ENCODE measurements around the gene CDC37. TPM values are rescaled to one million over a fixed set of nuclear protein-coding genes. Genes with fewer than 3 reads are reported as not detected.

The CDC37 gene
- total RNA-seq, 1 experiment from 2014 or later: 260 TPM

DNA sequence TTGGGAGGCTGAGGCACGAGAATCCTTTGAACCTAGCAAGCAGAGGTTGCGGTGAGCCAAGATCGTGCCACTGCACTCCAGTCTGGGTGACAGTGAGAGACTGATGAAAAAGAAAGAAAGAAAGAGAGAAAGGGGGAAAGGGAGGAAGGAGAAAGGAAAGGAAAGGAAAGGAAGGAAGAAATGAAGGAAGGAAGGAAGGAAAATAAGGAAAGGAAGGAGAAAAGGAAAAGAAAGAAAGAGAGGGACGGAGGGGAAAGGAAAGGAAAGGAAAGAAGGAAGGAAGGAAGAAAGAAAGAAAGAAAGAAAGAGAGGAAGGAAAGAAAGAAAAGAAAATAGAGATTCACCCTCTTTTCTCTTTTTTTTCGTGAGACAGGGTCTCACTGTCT, 25.6 kb upstream of the CDC37 start:
- Histone ChIP-seq H3K4me1 (ENCODE audit: control insufficient read depth in 1 of 2, insufficient read depth in 2 of 2, low read length in 2 of 2) (peaks cover 24 to 54% of the 10 kb centered on the region in 2 experiments), H2AFZ (ENCODE audit: low read depth, low read length, poor library complexity, severe bottlenecking) (no peak overlapping the region), H3K4me2 (ENCODE audit: low read length) (no peak overlapping the region), H4K20me1 (ENCODE audit: insufficient read depth) (no peaks in the 10 kb centered on the region), H3K36me3 (ENCODE audit: control insufficient read depth in 1 of 2, insufficient read depth in 2 of 2, low read length in 2 of 2) (no peaks in the 10 kb centered on the region), H3K9me2 (ENCODE audit: insufficient read depth) (no peaks in the 10 kb centered on the region), H3K9me3 (ENCODE audit: control insufficient read depth in 1 of 2, insufficient read depth in 1 of 2, low read depth in 1 of 2, low read length in 2 of 2) (no peaks in the 10 kb centered on the region), H3K27ac (ENCODE audit: low read depth, low read length) (no peak overlapping the region), H3K79me2 (ENCODE audit: insufficient read depth, low read length) (peaks cover 31% of the 10 kb centered on the region), H3K27me3 (ENCODE audit: insufficient read depth, low read length) (no peaks in the 10 kb centered on the region), H3K4me3 (replicated peaks in 1 of 2; ENCODE audit: low read depth in 1 of 2, low read length in 2 of 2) (no peak overlapping the region), H3K9ac (ENCODE audit: low read length) (no peak overlapping the region)
- CTCF ChIA-PET: interaction anchor here (4.1 kb wide), 1 partner anchor 12 kb away, joined by 30 read pairs; no protein-coding TSS in a partner anchor
- ATAC-seq (no peak), DNase-seq (ENCODE audit: low read depth, low spot score) (no peak)
- POLR2A ChIA-PET: no interaction called here
- no TSS peak for BruUV-seq (replicated peaks)
- intact Hi-C loops (cut with micrococcal nuclease): no loop called here
- TF ChIP-seq, protein P1, sequence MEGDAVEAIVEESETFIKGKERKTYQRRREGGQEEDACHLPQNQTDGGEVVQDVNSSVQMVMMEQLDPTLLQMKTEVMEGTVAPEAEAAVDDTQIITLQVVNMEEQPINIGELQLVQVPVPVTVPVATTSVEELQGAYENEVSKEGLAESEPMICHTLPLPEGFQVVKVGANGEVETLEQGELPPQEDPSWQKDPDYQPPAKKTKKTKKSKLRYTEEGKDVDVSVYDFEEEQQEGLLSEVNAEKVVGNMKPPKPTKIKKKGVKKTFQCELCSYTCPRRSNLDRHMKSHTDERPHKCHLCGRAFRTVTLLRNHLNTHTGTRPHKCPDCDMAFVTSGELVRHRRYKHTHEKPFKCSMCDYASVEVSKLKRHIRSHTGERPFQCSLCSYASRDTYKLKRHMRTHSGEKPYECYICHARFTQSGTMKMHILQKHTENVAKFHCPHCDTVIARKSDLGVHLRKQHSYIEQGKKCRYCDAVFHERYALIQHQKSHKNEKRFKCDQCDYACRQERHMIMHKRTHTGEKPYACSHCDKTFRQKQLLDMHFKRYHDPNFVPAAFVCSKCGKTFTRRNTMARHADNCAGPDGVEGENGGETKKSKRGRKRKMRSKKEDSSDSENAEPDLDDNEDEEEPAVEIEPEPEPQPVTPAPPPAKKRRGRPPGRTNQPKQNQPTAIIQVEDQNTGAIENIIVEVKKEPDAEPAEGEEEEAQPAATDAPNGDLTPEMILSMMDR (IDR thresholded peaks at IDR 0.05 in 2 of 3, conservative IDR thresholded peaks at IDR 0.05 in 1 of 3; ENCODE audit: borderline replicate concordance in 1 of 3, insufficient read depth in 1 of 3, low read depth in 2 of 3, low read length in 2 of 3): no peak
- TF ChIP-seq EZH2 (IDR thresholded peaks at IDR 0.05): no peak
- no peak for TF ChIP-seq FOSL1 (IDR thresholded peaks at IDR 0.05; ENCODE audit: low read depth)
- TF ChIP-seq SRF (IDR thresholded peaks at IDR 0.05; ENCODE audit: low read depth): no peak
- TF ChIP-seq RAD21 (IDR thresholded peaks at IDR 0.05; ENCODE audit: low read depth): no peak
- no peak for TF ChIP-seq EZH2phosphoT487 (IDR thresholded peaks at IDR 0.05; ENCODE audit: borderline replicate concordance)
- no peak for TF ChIP-seq ZFX (IDR thresholded peaks at IDR 0.05)
- TF ChIP-seq SP1 (IDR thresholded peaks at IDR 0.05; ENCODE audit: low read depth): no peak
- TF ChIP-seq TCF7L2 (IDR thresholded peaks at IDR 0.05; ENCODE audit: borderline replicate concordance, extremely low read depth, insufficient read depth, insufficient read length): no peak
- TF ChIP-seq, protein P2, sequence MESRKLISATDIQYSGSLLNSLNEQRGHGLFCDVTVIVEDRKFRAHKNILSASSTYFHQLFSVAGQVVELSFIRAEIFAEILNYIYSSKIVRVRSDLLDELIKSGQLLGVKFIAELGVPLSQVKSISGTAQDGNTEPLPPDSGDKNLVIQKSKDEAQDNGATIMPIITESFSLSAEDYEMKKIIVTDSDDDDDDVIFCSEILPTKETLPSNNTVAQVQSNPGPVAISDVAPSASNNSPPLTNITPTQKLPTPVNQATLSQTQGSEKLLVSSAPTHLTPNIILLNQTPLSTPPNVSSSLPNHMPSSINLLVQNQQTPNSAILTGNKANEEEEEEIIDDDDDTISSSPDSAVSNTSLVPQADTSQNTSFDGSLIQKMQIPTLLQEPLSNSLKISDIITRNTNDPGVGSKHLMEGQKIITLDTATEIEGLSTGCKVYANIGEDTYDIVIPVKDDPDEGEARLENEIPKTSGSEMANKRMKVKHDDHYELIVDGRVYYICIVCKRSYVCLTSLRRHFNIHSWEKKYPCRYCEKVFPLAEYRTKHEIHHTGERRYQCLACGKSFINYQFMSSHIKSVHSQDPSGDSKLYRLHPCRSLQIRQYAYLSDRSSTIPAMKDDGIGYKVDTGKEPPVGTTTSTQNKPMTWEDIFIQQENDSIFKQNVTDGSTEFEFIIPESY (IDR thresholded peaks at IDR 0.05; ENCODE audit: extremely low read depth, insufficient replicate concordance, low read length): no peak
- TF ChIP-seq CBX3 (IDR thresholded peaks at IDR 0.05; ENCODE audit: low read depth): no peak
- TF ChIP-seq, protein P3, sequence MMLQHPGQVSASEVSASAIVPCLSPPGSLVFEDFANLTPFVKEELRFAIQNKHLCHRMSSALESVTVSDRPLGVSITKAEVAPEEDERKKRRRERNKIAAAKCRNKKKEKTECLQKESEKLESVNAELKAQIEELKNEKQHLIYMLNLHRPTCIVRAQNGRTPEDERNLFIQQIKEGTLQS (IDR thresholded peaks at IDR 0.05): no peak
- TF ChIP-seq CEBPB (IDR thresholded peaks at IDR 0.05; ENCODE audit: low read depth): no peak
- TF ChIP-seq ZNF274 (IDR thresholded peaks at IDR 0.05; ENCODE audit: low read depth, low read length): no peak
- TF ChIP-seq, protein P4, sequence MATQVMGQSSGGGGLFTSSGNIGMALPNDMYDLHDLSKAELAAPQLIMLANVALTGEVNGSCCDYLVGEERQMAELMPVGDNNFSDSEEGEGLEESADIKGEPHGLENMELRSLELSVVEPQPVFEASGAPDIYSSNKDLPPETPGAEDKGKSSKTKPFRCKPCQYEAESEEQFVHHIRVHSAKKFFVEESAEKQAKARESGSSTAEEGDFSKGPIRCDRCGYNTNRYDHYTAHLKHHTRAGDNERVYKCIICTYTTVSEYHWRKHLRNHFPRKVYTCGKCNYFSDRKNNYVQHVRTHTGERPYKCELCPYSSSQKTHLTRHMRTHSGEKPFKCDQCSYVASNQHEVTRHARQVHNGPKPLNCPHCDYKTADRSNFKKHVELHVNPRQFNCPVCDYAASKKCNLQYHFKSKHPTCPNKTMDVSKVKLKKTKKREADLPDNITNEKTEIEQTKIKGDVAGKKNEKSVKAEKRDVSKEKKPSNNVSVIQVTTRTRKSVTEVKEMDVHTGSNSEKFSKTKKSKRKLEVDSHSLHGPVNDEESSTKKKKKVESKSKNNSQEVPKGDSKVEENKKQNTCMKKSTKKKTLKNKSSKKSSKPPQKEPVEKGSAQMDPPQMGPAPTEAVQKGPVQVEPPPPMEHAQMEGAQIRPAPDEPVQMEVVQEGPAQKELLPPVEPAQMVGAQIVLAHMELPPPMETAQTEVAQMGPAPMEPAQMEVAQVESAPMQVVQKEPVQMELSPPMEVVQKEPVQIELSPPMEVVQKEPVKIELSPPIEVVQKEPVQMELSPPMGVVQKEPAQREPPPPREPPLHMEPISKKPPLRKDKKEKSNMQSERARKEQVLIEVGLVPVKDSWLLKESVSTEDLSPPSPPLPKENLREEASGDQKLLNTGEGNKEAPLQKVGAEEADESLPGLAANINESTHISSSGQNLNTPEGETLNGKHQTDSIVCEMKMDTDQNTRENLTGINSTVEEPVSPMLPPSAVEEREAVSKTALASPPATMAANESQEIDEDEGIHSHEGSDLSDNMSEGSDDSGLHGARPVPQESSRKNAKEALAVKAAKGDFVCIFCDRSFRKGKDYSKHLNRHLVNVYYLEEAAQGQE (IDR thresholded peaks at IDR 0.05; ENCODE audit: low read depth): no peak
- RAD21 ChIA-PET (ENCODE audit: low non-redundant PET in 1 of 2, low total read pairs in 2 of 2, uncharacterized antibody in 2 of 2, unreplicated experiment in 2 of 2): no interaction called here
